Chondrocyte (in vitro differentiated cells): ENCODE measurements around the gene LRRC43. TPM values are rescaled to one million over a fixed set of nuclear protein-coding genes. Genes with fewer than 3 reads are reported as not detected.

Experiments used
- DNase-seq: peaks from one replicate; pipeline ENCODE4 v3.0.0; 2021; ENCODE audit warnings: mixed read lengths, low spot score
- H3K27ac Mint-ChIP-seq: one replicate; pipeline ENCODE4 v1.8.0; 2021; ENCODE audit warnings: mild to moderate bottlenecking, moderate library complexity, mixed read lengths; ENCODE audit not compliant: unreplicated experiment
- H3K27me3 Mint-ChIP-seq: 2 replicates; pipeline ENCODE4 v1.8.0; 2021; ENCODE audit warnings: low read depth, mixed read lengths
- H3K36me3 Mint-ChIP-seq: 2 replicates; pipeline ENCODE4 v1.8.0; 2021; ENCODE audit warnings: low read depth, mixed read lengths
- H3K4me1 Mint-ChIP-seq: 2 replicates; pipeline ENCODE4 v1.8.0; 2021; ENCODE audit warnings: low read depth, mild to moderate bottlenecking, mixed read lengths
- H3K4me3 Mint-ChIP-seq: one replicate; pipeline ENCODE4 v1.8.0; 2021; ENCODE audit warnings: mild to moderate bottlenecking, moderate library complexity, mixed read lengths; ENCODE audit not compliant: unreplicated experiment
- H3K9me3 Mint-ChIP-seq: 2 replicates; pipeline ENCODE4 v1.8.0; 2021; ENCODE audit warnings: low read depth, mixed read lengths
- CTCF ChIP-seq: fragments of 200-600 bp; sonication (generic); IDR thresholded peaks from 2 replicates; pipeline ENCODE4 v1.5.0; 2021; ENCODE audit warnings: antibody characterized with exemption, mild to moderate bottlenecking, moderate library complexity
- total RNA-seq: library from RNA; stranded (reverse); gene quantifications from 3 replicates; pipeline ENCODE4 v1.2.1, GENCODE V29; 2021

The LRRC43 gene
- total RNA-seq, 1 donor from 2014 or later: 2.0 TPM

- H3K27ac Mint-ChIP-seq: no peak overlapping the region
Observed at GRCh38 chr12:122194804-122195203, 11.9 kb downstream of the LRRC43 start.

DNA sequence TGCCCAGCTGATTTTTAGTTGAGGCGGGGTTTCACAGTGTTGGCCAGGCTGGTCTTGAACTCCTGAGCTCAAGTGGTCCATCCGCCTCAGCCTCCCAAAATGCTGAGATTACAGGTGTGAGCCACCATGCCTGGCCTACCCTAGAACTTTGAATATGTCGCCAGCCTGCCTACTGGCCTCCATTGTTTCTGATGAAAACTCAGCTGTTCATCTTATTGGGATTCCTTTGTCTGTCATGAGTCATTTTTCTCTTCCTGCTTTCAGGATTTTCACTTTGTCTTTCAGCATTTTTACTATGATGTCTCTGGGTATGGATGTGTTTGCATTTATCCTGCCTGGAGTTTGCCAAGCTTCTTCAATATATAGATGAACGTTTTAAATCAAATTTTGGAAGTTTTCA is 12.5 kb downstream of the LRRC43 start:
- peaks cover 5% of the 10 kb centered on the region for H3K27me3 Mint-ChIP-seq
- no peak overlapping the region for H3K4me3 Mint-ChIP-seq
- H3K27ac Mint-ChIP-seq: no peak overlapping the region
- no peak for TF ChIP-seq CTCF
- H3K4me1 Mint-ChIP-seq: peaks cover 7% of the 10 kb centered on the region
- peak; percentile 8 for DNase-seq
- peaks cover 13% of the 10 kb centered on the region for H3K9me3 Mint-ChIP-seq
- peaks cover 7% of the 10 kb centered on the region for H3K36me3 Mint-ChIP-seq

More at GRCh38 chr12:122194804-122195203, 11.9 kb downstream of the LRRC43 start:
- Mint-ChIP-seq H3K27me3 (peaks cover 5% of the 10 kb centered on the region), H3K4me1 (peaks cover 7% of the 10 kb centered on the region), H3K4me3 (no peak overlapping the region), H3K36me3 (peaks cover 7% of the 10 kb centered on the region), H3K9me3 (peaks cover 13% of the 10 kb centered on the region)
- TF ChIP-seq CTCF: no peak
- DNase-seq: no peak

DNA sequence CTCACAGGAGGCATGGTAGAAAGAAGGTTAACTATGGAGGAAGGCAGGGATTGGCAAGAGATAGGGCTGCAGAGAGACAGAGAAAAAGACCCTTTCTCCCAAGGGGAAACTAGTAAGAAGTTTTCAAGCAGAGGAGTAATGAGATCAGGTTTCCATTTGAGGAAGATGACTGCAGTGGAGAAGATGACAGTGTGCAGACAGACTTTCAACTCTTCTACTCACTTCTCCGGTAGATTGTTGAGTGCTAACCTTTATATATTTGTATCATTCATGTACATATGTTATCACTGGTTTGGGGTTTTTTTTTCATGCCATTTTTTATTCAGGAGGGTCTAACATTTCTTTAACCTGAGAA is 14.7 kb downstream of the LRRC43 start:
- no peak for TF ChIP-seq CTCF
- peaks cover 7% of the 10 kb centered on the region for H3K36me3 Mint-ChIP-seq
- H3K27ac Mint-ChIP-seq: no peak overlapping the region
- peaks cover 7% of the 10 kb centered on the region for H3K4me1 Mint-ChIP-seq
- H3K4me3 Mint-ChIP-seq: no peak overlapping the region
- H3K27me3 Mint-ChIP-seq: peaks cover 2% of the 10 kb centered on the region
- H3K9me3 Mint-ChIP-seq: peaks cover 13% of the 10 kb centered on the region
- no peak for DNase-seq

DNA sequence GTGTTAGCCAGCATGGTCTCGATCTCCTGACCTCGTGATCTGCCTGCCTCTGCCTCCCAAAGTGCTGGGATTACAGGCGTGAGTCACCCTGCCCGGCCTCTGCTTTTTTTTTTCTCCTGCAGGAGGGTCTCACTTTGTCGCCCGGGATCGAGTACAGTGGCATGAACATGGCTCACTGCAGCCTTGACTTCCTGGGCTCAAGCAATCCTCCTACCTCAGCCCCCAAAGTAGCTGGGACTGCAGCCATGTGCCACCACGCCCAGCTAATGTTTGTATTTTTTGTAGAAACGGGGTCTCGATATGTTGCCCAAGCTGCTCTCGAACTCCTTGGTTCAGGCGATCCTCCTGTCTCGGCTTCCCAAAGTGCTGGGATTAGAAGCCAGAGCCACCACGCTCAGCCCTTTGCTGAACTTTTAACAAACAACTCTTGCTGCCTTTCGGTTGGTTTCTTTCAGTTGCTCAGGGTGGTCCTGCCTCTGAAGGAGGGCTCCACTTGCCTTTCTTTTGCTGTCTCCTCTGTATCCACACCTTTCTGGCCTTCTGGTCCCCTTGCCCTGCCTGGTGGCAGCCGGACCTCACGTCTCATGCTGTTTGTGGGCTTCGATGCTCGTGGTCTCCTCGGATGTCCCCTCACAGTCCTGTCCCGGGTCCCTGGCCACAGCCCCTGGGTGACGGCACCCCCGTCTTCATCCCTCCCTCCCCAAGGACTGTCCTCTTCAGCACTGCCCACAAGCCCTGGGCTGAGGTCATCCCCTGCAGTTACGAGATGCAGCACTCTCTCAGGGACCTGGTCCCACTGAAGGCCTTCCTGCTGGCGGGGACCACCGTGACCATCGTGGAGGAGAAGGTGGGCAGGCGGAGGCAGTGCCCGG is 16.8 kb downstream of the LRRC43 start:
- Mint-ChIP-seq H3K27me3 (peaks cover 5% of the 10 kb centered on the region), H3K9me3 (peaks cover 11% of the 10 kb centered on the region), H3K36me3 (peaks cover 5% of the 10 kb centered on the region), H3K27ac (no peak overlapping the region), H3K4me3 (no peak overlapping the region), H3K4me1 (peaks cover 13% of the 10 kb centered on the region)
- DNase-seq: peak; percentile 74
- TF ChIP-seq CTCF: no peak

GRCh38 chr12:122200541-122201175 is 17.7 kb downstream of the LRRC43 start:
- Mint-ChIP-seq H3K9me3 (peaks cover 4% of the 10 kb centered on the region), H3K27me3 (peaks cover 10% of the 10 kb centered on the region), H3K27ac (no peak overlapping the region), H3K4me1 (peaks cover 19% of the 10 kb centered on the region), H3K36me3 (peaks cover 3% of the 10 kb centered on the region), H3K4me3 (no peak overlapping the region)
- DNase-seq: peak; percentile 90
- peak; percentile 18 for TF ChIP-seq CTCF
